ENCODE measurements around the gene MYDGF.

Gene MYDGF

GRCh38 chr19:4699826-4700692 is 29.9 kb upstream of the MYDGF start:
- Histone ChIP-seq H3K36me3 (ENCODE audit: control insufficient read depth in 2 of 2, insufficient read depth in 1 of 2, low read length in 2 of 2) (peaks cover 15 to 81% of the 10 kb centered on the region in 2 experiments; a peak in 2 of 3 replicates), H3K27ac (ENCODE audit: extremely low read depth, low read depth, low read length) (no peak overlapping the region), H3K4me3 (ENCODE audit: low read depth, low read length) (no peak overlapping the region), H3K4me1 (ENCODE audit: control insufficient read depth, insufficient read depth, low read length) (no peaks in the 10 kb centered on the region), H3K9me3 (ENCODE audit: control insufficient read depth, insufficient read depth, low read depth, low read length) (no peaks in the 10 kb centered on the region)
- no peak for TF ChIP-seq ZEB2 (tag by site-specific recombination; IDR thresholded peaks at IDR 0.05)
- TF ChIP-seq ZNF571 (tag by site-specific recombination; IDR thresholded peaks at IDR 0.05) = no peak
- no peak for TF ChIP-seq WT1 (tag by site-specific recombination; IDR thresholded peaks at IDR 0.05)
- TF ChIP-seq ZNF610 (tag by site-specific recombination; IDR thresholded peaks at IDR 0.05; ENCODE audit: borderline replicate concordance) = no peak
- TF ChIP-seq ZNF596 (tag by site-specific recombination; IDR thresholded peaks at IDR 0.05) = no peak
- TF ChIP-seq ZNF2 (tag by site-specific recombination; IDR thresholded peaks at IDR 0.05) = no peak
- TF ChIP-seq ZBTB7A (tag by site-specific recombination; IDR thresholded peaks at IDR 0.05; ENCODE audit: low read depth) = no peak
- TF ChIP-seq ZNF830 (tag by site-specific recombination; IDR thresholded peaks at IDR 0.05; ENCODE audit: low read depth) = no peak
- TF ChIP-seq ZSCAN16 (tag by site-specific recombination; IDR thresholded peaks at IDR 0.05) = no peak
- no peak for TF ChIP-seq ZNF837 (tag by site-specific recombination; IDR thresholded peaks at IDR 0.05)
- TF ChIP-seq ZBTB8A (tag by site-specific recombination; IDR thresholded peaks at IDR 0.05) = no peak
- no peak for TF ChIP-seq KLF1 (tag by site-specific recombination; IDR thresholded peaks at IDR 0.05)
- no peak for TF ChIP-seq SP7 (tag by site-specific recombination; IDR thresholded peaks at IDR 0.05)
- no peak for TF ChIP-seq ZNF26 (tag by site-specific recombination; IDR thresholded peaks at IDR 0.05)
- TF ChIP-seq ZSCAN30 (tag by site-specific recombination; IDR thresholded peaks at IDR 0.05) = no peak
- no peak for TF ChIP-seq ZNF112 (tag by site-specific recombination; IDR thresholded peaks at IDR 0.05)
- ChIA-PET CTCF (no interaction called here), POLR2A (no interaction called here)

- Histone ChIP-seq H3K27ac (ENCODE audit: extremely low read depth, low read depth, low read length) (no peak overlapping the region), H3K4me3 (ENCODE audit: low read depth, low read length) (no peak overlapping the region), H3K4me1 (ENCODE audit: control insufficient read depth, insufficient read depth, low read length) (peaks cover 6% of the 10 kb centered on the region), H3K9me3 (ENCODE audit: control insufficient read depth, insufficient read depth, low read depth, low read length) (no peaks in the 10 kb centered on the region), H3K36me3 (ENCODE audit: control insufficient read depth in 2 of 2, insufficient read depth in 1 of 2, low read length in 2 of 2) (peaks cover 9 to 90% of the 10 kb centered on the region in 2 experiments; a peak in 2 of 3 replicates)
- ChIA-PET POLR2A (no interaction called here), CTCF (no interaction called here)
- no peak for TF ChIP-seq ZBTB7A (tag by site-specific recombination; IDR thresholded peaks at IDR 0.05; ENCODE audit: low read depth)
- no peak for TF ChIP-seq SETDB1 (IDR thresholded peaks at IDR 0.05; ENCODE audit: insufficient read length, low read length)
- TF ChIP-seq ZNF132 (tag by site-specific recombination; IDR thresholded peaks at IDR 0.05; ENCODE audit: borderline replicate concordance) = no peak
- TF ChIP-seq ZNF2 (tag by site-specific recombination; IDR thresholded peaks at IDR 0.05) = no peak
- no peak for TF ChIP-seq SP2 (tag by site-specific recombination; IDR thresholded peaks at IDR 0.05)
- no peak for TF ChIP-seq ZBTB21 (tag by site-specific recombination; IDR thresholded peaks at IDR 0.05)
- no peak for TF ChIP-seq ZNF623 (tag by site-specific recombination; IDR thresholded peaks at IDR 0.05)
- TF ChIP-seq ZNF19 (tag by site-specific recombination; IDR thresholded peaks at IDR 0.05; ENCODE audit: low read depth) = no peak
- TF ChIP-seq ZNF449 (tag by site-specific recombination; IDR thresholded peaks at IDR 0.05) = no peak
- no peak for TF ChIP-seq PRDM10 (tag by site-specific recombination; IDR thresholded peaks at IDR 0.05)
- no peak for TF ChIP-seq ZNF707 (tag by site-specific recombination; IDR thresholded peaks at IDR 0.05)
Observed at GRCh38 chr19:4697304-4697703, 27.2 kb upstream of the MYDGF start.
